HepG2 (cell line): ENCODE measurements around the gene PDLIM5. TPM values are rescaled to one million over a fixed set of nuclear protein-coding genes. Genes with fewer than 3 reads are reported as not detected.
A peak's percentile ranks its signal among the peaks of the same experiment; 100 is the strongest.

Experiments
- ATAC-seq: fragments of 200-7000 bp; cut with Tn5 transposase; 3 replicates; pipeline ENCODE4 v1.9.1; 2020; ENCODE audit warnings: mild to moderate bottlenecking, moderate library complexity
- BruUV-seq: library from RNA; stranded (reverse); fragments of 400-500 nt; replicated peaks from 2 replicates; lab custom pipeline; 2021; lab: Mats Ljungman, UMichigan
- CTCF ChIA-PET: fragments of 300-600 bp; formaldehyde crosslinking; extraction: SDS; loops from one replicate; lab custom pipeline; 2021; ENCODE audit warnings: low total read pairs, inconsistent platforms, low intra/inter-chr PET ratio; lab: Yijun Ruan, JAX
- POLR2A ChIA-PET: fragments of 350-600 bp; sonication (Branson Sonifier 250); formaldehyde crosslinking; loops from one replicate; lab custom pipeline; 2020; ENCODE audit warnings: antibody characterized with exemption, inconsistent platforms; lab: Yijun Ruan, JAX
- DNase-seq: peaks from one replicate; pipeline ENCODE4 v3.0.0-alpha.2; 2015; ENCODE audit warnings: low spot score
- FAIRE-seq: peaks from 3 replicates; lab custom pipeline; 2011; peaks lifted over from hg19 to GRCh38; lab: Jason Lieb, UNC
- H2AFZ ChIP-seq: one replicate; pipeline ENCODE4 v1.6.1; 2011; ENCODE audit warnings: low read length, inconsistent platforms
- H3K27ac ChIP-seq: fragments of 300-600 bp; 3 replicates; pipeline ENCODE4 v1.8.0; 2011; ENCODE audit warnings: mixed run types, mild to moderate bottlenecking, mixed read lengths, low read length, inconsistent platforms; ENCODE audit not compliant: insufficient read depth; ENCODE audit errors: extremely low read length
- H3K27me3 ChIP-seq, 2 experiments: fragments of 200-600 bp in 1 of 2; 2 replicates in 1 of 2; 3 replicates in 1 of 2; pipeline versions ENCODE4 v1.6.0 to v1.8.0; 2011; ENCODE audit warnings: low read length in 2 of 2, mild to moderate bottlenecking in 2 of 2, moderate library complexity in 2 of 2, inconsistent platforms in 1 of 2; ENCODE audit not compliant: insufficient read depth in 2 of 2, control insufficient read depth in 1 of 2
- H3K36me3 ChIP-seq, 2 experiments: fragments of 200-600 bp in 1 of 2; replicated peaks in 1 of 2; 2 replicates in 1 of 2; 3 replicates in 1 of 2; pipeline versions ENCODE4 v1.5.1 to v1.8.0; 2011; ENCODE audit warnings: low read length in 2 of 2, inconsistent platforms in 1 of 2; ENCODE audit not compliant: insufficient read depth in 2 of 2, control insufficient read depth in 1 of 2
- H3K4me1 ChIP-seq: 2 replicates; pipeline ENCODE4 v1.5.1; 2012; ENCODE audit warnings: low read length, inconsistent platforms; ENCODE audit not compliant: insufficient read depth
- H3K4me2 ChIP-seq: 2 replicates; pipeline ENCODE4 v1.6.0; 2011; ENCODE audit warnings: low read depth, low read length, inconsistent platforms
- H3K4me3 ChIP-seq, 3 experiments: fragments of 200-600 bp in 1 of 3; sonication (generic), shearing (Covaris generic) in 1 of 3; replicated peaks in 1 of 3; 2 replicates each; pipeline ENCODE4 v1.5.1; 2011 to 2016; ENCODE audit warnings: low read length in 3 of 3, inconsistent platforms in 2 of 3, low read depth in 2 of 3, mild to moderate bottlenecking in 2 of 3, control low read depth in 1 of 3, mixed read lengths in 1 of 3; ENCODE audit not compliant: insufficient read depth in 1 of 3
- H3K79me2 ChIP-seq: one replicate; pipeline ENCODE4 v1.6.1; 2011; ENCODE audit warnings: low read length, inconsistent platforms; ENCODE audit not compliant: insufficient read depth
- H3K9ac ChIP-seq: 2 replicates; pipeline ENCODE4 v1.6.0; 2011; ENCODE audit warnings: mild to moderate bottlenecking, low read depth, low read length, inconsistent platforms; ENCODE audit not compliant: insufficient read depth
- H3K9me3 ChIP-seq: 2 replicates; pipeline ENCODE4 v1.5.1; 2012; ENCODE audit warnings: mild to moderate bottlenecking, low read length
- H4K20me1 ChIP-seq: 2 replicates; pipeline ENCODE4 v1.6.0; 2011; ENCODE audit warnings: inconsistent platforms, mild to moderate bottlenecking, low read length, moderate library complexity; ENCODE audit not compliant: insufficient read depth
- ADNP ChIP-seq: sonication (generic); formaldehyde crosslinking; IDR thresholded peaks from 2 replicates; pipeline ENCODE4 v1.4.0; 2020; ENCODE audit warnings: missing genetic modification reagents
- BHLHE40 ChIP-seq: IDR thresholded peaks from 2 replicates; pipeline ENCODE4 v1.6.1; 2011; ENCODE audit warnings: low read length, improper control_type of control experiment
- KDM4B ChIP-seq: sonication (generic); formaldehyde crosslinking; IDR thresholded peaks from 2 replicates; pipeline ENCODE4 v1.4.0; 2020; ENCODE audit warnings: missing genetic modification reagents
- MAFK ChIP-seq, 2 experiments: IDR thresholded peaks in 1 of 2; conservative IDR thresholded peaks in 1 of 2; 2 replicates each; pipeline ENCODE4 v1.6.1; 2011; ENCODE audit warnings: improper control_type of control experiment in 2 of 2, low read length in 2 of 2
- MTA1 ChIP-seq: sonication (generic); formaldehyde crosslinking; IDR thresholded peaks from 2 replicates; pipeline ENCODE4 v1.4.0; 2020; ENCODE audit warnings: missing genetic modification reagents, mild to moderate bottlenecking, borderline replicate concordance
- NFKBIZ ChIP-seq: IDR thresholded peaks from 2 replicates; pipeline ENCODE4 v1.6.1; 2018; ENCODE audit warnings: missing genetic modification reagents, missing compliant biosample characterization
- SIN3B ChIP-seq: fragments of 150-350 bp; IDR thresholded peaks from 2 replicates; pipeline ENCODE4 v1.6.1; 2014; ENCODE audit warnings: low read length
- U2AF2 ChIP-seq: fragments of 200-400 bp; formaldehyde crosslinking; IDR thresholded peaks from 2 replicates; pipeline ENCODE4 v1.6.1; 2017; ENCODE audit warnings: low read depth, mild to moderate bottlenecking, low read length
- ZNF263 ChIP-seq: sonication (generic); formaldehyde crosslinking; IDR thresholded peaks from 2 replicates; pipeline ENCODE4 v1.4.0; 2020; ENCODE audit warnings: missing genetic modification reagents
- ZNF530 ChIP-seq: sonication (generic); formaldehyde crosslinking; IDR thresholded peaks from 2 replicates; pipeline ENCODE4 v1.5.0; 2020; ENCODE audit warnings: low read depth, mild to moderate bottlenecking, missing genetic modification reagents
- ZNF564 ChIP-seq: sonication (generic); formaldehyde crosslinking; IDR thresholded peaks from 2 replicates; pipeline ENCODE4 v1.8.1; 2023; ENCODE audit warnings: mild to moderate bottlenecking, missing genetic modification reagents
- ZNF883 ChIP-seq: sonication (generic); formaldehyde crosslinking; IDR thresholded peaks from 2 replicates; pipeline ENCODE4 v1.5.1; 2020; ENCODE audit warnings: mild to moderate bottlenecking, missing genetic modification reagents; ENCODE audit errors: not compliant biosample characterization
- ZSCAN9 ChIP-seq: IDR thresholded peaks from 2 replicates; pipeline ENCODE4 v1.6.1; 2016; ENCODE audit warnings: borderline replicate concordance
- WGBS: methylation state at CpG from one replicate; pipeline ENCODE4 v1.1.6; 2017; ENCODE audit warnings: low lambda C conversion rate; 5-methylcytosine and 5-hydroxymethylcytosine counted together
- in situ Hi-C: cut with HindIII; loops from 2 replicates; pipeline ENCODE4 v1.10.0; 2017; ENCODE audit warnings: low pct_unique_long_range_greater_than_20kb; ENCODE audit not compliant: extremely low pct_ligation_motif_present
- intact Hi-C: fragments of 100-400 bp; cut with micrococcal nuclease; formaldehyde crosslinking; loops from one replicate; pipeline ENCODE4 v1.10.0; 2022; ENCODE audit not compliant: unreplicated experiment
- polyA plus RNA-seq, 8 experiments: library from polyadenylated mRNA; depleted of rRNA in 3 of 8; stranded (reverse) in 7 of 8; unstranded in 1 of 8; fragments of >200 nt; fragmentation: Illumina TruSeq in 4 of 8; extraction: Trizol in 4 of 8; gene quantifications; 2 replicates each; pipeline versions ENCODE4 v1.2.1 to v1.2.3, GENCODE V29; 2011 to 2016; ENCODE audit warnings: low read depth in 4 of 8, missing spikeins in 1 of 8, mixed read lengths in 1 of 8; ENCODE audit not compliant: insufficient read depth in 1 of 8
- total RNA-seq, 5 experiments: library from RNA; depleted of rRNA; stranded (reverse); fragments of >200 nt; fragmentation: Illumina TruSeq; extraction: Trizol; gene quantifications; 2 replicates each; pipeline ENCODE4 v1.2.3, GENCODE V29; 2016; ENCODE audit warnings: low read depth in 1 of 5
- TF ChIP-seq, protein P1 (sequence below): sonication (generic); formaldehyde crosslinking; IDR thresholded peaks from 2 replicates; pipeline ENCODE4 v1.8.0; 2022; ENCODE audit warnings: mild to moderate bottlenecking, missing genetic modification reagents, borderline replicate concordance
- TF ChIP-seq, protein P2 (sequence below): sonication (generic); formaldehyde crosslinking; IDR thresholded peaks from 2 replicates; pipeline ENCODE4 v1.5.1; 2020; ENCODE audit warnings: mild to moderate bottlenecking, moderate library complexity, missing genetic modification reagents
- TF ChIP-seq, protein P3 (sequence below): sonication (generic); formaldehyde crosslinking; IDR thresholded peaks from 2 replicates; pipeline ENCODE4 v1.4.0; 2020; ENCODE audit warnings: low read depth, mild to moderate bottlenecking, missing genetic modification reagents
- TF ChIP-seq, protein P4 (sequence below): sonication (generic); formaldehyde crosslinking; IDR thresholded peaks from 2 replicates; pipeline ENCODE4 v1.5.0; 2020; ENCODE audit warnings: mild to moderate bottlenecking, missing genetic modification reagents

The PDLIM5 gene
- total and polyA plus RNA-seq, 2 of the 13 experiments (the other 11 are each of a cell fraction or from before 2014, with no cell fraction given): 52.8 to 119 TPM

DNA sequence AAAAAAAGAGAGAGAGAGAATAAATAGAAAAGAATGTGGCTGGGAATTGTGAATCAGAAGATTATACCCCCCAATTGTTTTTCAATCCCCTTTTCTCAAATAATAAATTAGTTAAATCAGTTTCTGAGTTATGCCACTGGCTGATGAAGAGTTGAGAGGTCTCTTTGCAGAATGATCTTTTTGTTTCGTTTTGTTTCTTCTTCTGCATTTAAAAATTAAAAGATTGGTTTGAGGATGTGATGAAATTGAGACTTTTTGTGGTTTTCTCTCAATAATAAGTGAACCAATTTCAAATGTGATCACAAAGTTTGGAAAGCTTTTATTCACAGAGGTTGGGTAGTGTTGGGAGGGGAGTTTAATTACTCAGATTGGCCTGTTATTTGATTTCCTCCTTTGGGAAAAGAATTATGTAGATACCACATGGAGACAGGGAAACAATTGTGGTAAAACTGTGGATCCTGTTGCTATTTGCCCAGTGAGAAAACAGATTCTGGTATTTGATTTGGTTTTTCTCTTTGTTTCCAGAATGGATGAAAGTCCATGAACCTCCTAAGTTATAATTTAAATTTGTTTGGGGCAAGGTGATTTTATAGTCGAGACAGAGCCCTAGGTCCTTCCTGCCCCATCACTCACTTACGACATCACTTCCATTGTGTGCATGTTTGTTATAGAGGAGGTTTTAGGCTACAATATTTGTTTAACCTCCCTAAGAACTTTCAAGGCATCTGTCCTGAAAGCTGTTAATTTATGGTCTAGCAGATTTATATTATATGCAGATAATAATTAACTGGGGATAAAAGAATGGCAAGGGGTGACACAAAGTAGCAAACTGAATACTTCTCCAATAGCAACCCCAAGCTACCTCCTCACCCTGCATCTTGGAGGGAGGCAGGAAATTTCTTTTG is 214.0 kb downstream of the PDLIM5 start:
- no peaks in the 10 kb centered on the region for H3K27me3 ChIP-seq
- no peak for TF ChIP-seq MTA1 (CRISPR knock-in tag)
- TF ChIP-seq U2AF2: no peak
- TF ChIP-seq ZNF564: no peak
- TF ChIP-seq KDM4B: no peak
- TF ChIP-seq, protein P1, sequence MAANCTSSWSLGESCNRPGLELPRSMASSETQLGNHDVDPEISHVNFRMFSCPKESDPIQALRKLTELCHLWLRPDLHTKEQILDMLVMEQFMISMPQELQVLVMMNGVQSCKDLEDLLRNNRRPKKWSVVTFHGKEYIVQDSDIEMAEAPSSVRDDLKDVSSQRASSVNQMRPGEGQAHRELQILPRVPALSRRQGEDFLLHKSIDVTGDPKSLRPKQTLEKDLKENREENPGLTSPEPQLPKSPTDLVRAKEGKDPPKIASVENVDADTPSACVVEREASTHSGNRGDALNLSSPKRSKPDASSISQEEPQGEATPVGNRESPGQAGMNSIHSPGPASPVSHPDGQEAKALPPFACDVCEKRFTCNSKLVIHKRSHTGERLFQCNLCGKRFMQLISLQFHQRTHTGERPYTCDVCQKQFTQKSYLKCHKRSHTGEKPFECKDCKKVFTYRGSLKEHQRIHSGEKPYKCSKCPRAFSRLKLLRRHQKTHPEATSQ (CRISPR knock-in tag): no peak
- no peak for TF ChIP-seq MAFK (conservative IDR thresholded peaks at IDR 0.05 in 1 of 2, IDR thresholded peaks at IDR 0.05 in 1 of 2; ENCODE audit: low read length in 2 of 2)
- TF ChIP-seq, protein P2, sequence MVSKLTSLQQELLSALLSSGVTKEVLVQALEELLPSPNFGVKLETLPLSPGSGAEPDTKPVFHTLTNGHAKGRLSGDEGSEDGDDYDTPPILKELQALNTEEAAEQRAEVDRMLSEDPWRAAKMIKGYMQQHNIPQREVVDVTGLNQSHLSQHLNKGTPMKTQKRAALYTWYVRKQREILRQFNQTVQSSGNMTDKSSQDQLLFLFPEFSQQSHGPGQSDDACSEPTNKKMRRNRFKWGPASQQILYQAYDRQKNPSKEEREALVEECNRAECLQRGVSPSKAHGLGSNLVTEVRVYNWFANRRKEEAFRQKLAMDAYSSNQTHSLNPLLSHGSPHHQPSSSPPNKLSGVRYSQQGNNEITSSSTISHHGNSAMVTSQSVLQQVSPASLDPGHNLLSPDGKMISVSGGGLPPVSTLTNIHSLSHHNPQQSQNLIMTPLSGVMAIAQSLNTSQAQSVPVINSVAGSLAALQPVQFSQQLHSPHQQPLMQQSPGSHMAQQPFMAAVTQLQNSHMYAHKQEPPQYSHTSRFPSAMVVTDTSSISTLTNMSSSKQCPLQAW: no peak
- TF ChIP-seq ZNF263: no peak
- TF ChIP-seq ZNF530 (CRISPR knock-in tag): no peak
- TF ChIP-seq ADNP (CRISPR knock-in tag): no peak
- TF ChIP-seq, protein P3, sequence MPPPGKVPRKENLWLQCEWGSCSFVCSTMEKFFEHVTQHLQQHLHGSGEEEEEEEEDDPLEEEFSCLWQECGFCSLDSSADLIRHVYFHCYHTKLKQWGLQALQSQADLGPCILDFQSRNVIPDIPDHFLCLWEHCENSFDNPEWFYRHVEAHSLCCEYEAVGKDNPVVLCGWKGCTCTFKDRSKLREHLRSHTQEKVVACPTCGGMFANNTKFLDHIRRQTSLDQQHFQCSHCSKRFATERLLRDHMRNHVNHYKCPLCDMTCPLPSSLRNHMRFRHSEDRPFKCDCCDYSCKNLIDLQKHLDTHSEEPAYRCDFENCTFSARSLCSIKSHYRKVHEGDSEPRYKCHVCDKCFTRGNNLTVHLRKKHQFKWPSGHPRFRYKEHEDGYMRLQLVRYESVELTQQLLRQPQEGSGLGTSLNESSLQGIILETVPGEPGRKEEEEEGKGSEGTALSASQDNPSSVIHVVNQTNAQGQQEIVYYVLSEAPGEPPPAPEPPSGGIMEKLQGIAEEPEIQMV: no peak
- no peak for TF ChIP-seq BHLHE40
- TF ChIP-seq, protein P4, sequence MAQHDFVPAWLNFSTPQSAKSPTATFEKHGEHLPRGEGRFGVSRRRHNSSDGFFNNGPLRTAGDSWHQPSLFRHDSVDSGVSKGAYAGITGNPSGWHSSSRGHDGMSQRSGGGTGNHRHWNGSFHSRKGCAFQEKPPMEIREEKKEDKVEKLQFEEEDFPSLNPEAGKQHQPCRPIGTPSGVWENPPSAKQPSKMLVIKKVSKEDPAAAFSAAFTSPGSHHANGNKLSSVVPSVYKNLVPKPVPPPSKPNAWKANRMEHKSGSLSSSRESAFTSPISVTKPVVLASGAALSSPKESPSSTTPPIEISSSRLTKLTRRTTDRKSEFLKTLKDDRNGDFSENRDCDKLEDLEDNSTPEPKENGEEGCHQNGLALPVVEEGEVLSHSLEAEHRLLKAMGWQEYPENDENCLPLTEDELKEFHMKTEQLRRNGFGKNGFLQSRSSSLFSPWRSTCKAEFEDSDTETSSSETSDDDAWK (CRISPR knock-in tag): no peak
- no peak for TF ChIP-seq ZNF883
- no peak for TF ChIP-seq ZSCAN9
- TF ChIP-seq NFKBIZ (CRISPR knock-in tag): no peak
- no peak for TF ChIP-seq SIN3B
- ChIA-PET CTCF (no interaction called here), POLR2A (no interaction called here)
- no peak for DNase-seq
- no peaks in the 10 kb centered on the region for H4K20me1 ChIP-seq
- no peak overlapping the region for H3K27ac ChIP-seq
- no peaks in the 10 kb centered on the region for H3K4me1 ChIP-seq
- no peaks in the 10 kb centered on the region for H3K9me3 ChIP-seq
- H3K79me2 ChIP-seq: no peaks in the 10 kb centered on the region
- no peak overlapping the region for H2AFZ ChIP-seq
- no peak overlapping the region for H3K4me3 ChIP-seq
- H3K9ac ChIP-seq: no peak overlapping the region
- in situ Hi-C loops (no loop called here), intact Hi-C loops (no loop called here)
- TSS peak; percentile 27 for BruUV-seq
- no peak overlapping the region for H3K4me2 ChIP-seq
- no peak for FAIRE-seq
- WGBS: 82% methylated on average over 3 of the region's 3 CpGs
- peaks cover 4 to 14% of the 10 kb centered on the region in 2 experiments; a peak in 3 of 5 replicates for H3K36me3 ChIP-seq
- ATAC-seq: no peak
